ENCODE results near the gene RELT.

Gene RELT

GRCh38 chr11:73375830-73376159 is 404 bp upstream of the RELT start:
- no peak for DNase-seq (ENCODE audit: low read depth, low spot score)

GRCh38 chr11:73376803-73377629 is 817 bp downstream of the RELT start:
- peak; percentile 58 for DNase-seq (ENCODE audit: low read depth, low spot score)

- no peak for DNase-seq (ENCODE audit: low read depth, low spot score)
Measured at GRCh38 chr11:73379189-73379880, 3.1 kb downstream of the RELT start.

GRCh38 chr11:73380331-73380730 is 4.1 kb downstream of the RELT start:
- no peak for DNase-seq (ENCODE audit: low read depth, low spot score)

GRCh38 chr11:73380897-73381410 is 4.8 kb downstream of the RELT start:
- no peak for DNase-seq (ENCODE audit: low read depth, low spot score)

GRCh38 chr11:73381589-73381988 is 5.4 kb downstream of the RELT start:
- no peak for DNase-seq (ENCODE audit: low read depth, low spot score)

- DNase-seq (ENCODE audit: low read depth, low spot score), result no peak
Measured at GRCh38 chr11:73382183-73382582, 6.0 kb downstream of the RELT start.

- no peak for DNase-seq (ENCODE audit: low read depth, low spot score)
Measured at GRCh38 chr11:73382747-73383146, 6.5 kb downstream of the RELT start.

GRCh38 chr11:73383249-73384124 is 7.3 kb downstream of the RELT start:
- DNase-seq (ENCODE audit: low read depth, low spot score), result no peak

GRCh38 chr11:73384125-73384441 is 7.9 kb downstream of the RELT start:
- DNase-seq (ENCODE audit: low read depth, low spot score), result no peak

GRCh38 chr11:73384531-73384871 is 8.3 kb downstream of the RELT start:
- no peak for DNase-seq (ENCODE audit: low read depth, low spot score)

- DNase-seq (ENCODE audit: low read depth, low spot score), result no peak
Measured at GRCh38 chr11:73384872-73385689, 8.9 kb downstream of the RELT start.

GRCh38 chr11:73386016-73386415 is 9.8 kb downstream of the RELT start:
- no peak for DNase-seq (ENCODE audit: low read depth, low spot score)

- no peak for DNase-seq (ENCODE audit: low read depth, low spot score)
Measured at GRCh38 chr11:73386546-73386945, 10.3 kb downstream of the RELT start.

- peak; percentile 44 for DNase-seq (ENCODE audit: low read depth, low spot score)
Measured at GRCh38 chr11:73387594-73388264, 11.5 kb downstream of the RELT start.

- peak; percentile 58 for DNase-seq (ENCODE audit: low read depth, low spot score)
Measured at GRCh38 chr11:73388265-73389133, 12.3 kb downstream of the RELT start.

GRCh38 chr11:73389134-73389525 is 12.9 kb downstream of the RELT start:
- DNase-seq (ENCODE audit: low read depth, low spot score), result no peak

GRCh38 chr11:73389916-73390315 is 13.7 kb downstream of the RELT start:
- DNase-seq (ENCODE audit: low read depth, low spot score), result no peak

- DNase-seq (ENCODE audit: low read depth, low spot score), result no peak
Measured at GRCh38 chr11:73390601-73391565, 14.7 kb downstream of the RELT start.

Measured in ELF-1 (cell line).